ENCODE data around the gene FLT4.

The FLT4 gene

DNA sequence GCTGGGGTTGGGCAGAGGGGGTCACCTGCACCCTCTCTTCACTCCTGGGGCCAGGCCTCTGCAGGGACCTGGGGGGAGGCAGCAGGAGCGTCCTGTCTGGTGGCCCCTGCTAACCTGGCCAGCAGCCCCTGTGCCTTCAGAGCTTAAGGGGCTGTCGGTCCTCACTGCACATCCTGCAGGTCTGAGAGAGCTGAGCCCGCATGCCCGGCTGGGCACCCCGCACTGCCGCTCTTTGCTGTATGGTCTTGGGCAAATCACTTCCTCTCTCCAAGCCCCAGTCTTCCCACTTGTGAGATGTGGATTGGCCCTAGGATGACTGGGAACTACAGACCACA is 7.9 kb downstream of the FLT4 start:
- DNase-seq, result no peak

DNA sequence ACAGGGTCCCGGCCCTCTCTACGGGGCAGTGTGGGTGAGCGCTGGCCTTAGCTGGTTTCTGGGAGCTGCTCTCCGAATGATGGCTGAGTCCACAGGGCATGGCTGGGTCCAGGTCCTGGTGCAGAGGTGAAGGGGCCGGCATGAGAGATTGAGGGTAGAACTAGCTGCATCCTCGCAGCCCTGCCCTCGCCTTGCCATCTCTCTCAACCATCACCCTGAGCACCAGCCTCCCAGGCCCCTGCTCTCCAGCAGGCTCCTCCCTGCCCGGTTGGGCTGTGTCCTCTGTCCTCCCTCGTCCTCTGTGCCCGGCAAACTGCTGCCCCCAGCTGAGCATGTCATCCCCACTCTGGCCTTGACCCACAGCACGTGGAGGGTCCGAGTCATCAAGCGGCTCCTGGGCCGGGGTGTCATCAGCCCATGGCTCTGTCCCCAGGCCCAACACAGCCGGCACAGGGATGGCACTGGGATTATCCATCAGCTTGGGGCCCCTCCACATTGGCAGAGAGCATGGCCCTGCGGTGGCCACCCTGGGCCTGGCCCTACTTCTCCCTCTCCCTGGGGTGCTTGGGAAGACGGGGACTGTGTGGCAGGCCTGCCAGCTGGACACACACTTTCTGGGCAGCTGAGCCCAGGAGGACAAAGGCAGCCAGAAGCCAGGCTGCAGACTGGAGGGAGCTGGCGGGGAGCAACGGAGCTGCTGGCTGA is 8.4 kb downstream of the FLT4 start:
- DNase-seq, result no peak

DNA sequence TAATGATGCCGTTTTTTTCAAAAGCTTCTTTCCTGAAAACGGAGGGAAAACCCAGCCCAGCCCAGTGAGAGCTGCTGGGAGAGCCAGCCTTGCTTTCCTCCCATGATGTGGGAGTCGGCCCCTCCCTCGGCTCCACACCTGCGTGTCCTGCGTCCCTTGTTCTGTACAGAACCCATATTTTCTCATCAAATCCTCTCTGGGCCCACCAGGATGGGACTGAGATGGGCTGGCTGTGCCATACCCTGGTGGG is 8.9 kb downstream of the FLT4 start:
- no peak for DNase-seq

DNA sequence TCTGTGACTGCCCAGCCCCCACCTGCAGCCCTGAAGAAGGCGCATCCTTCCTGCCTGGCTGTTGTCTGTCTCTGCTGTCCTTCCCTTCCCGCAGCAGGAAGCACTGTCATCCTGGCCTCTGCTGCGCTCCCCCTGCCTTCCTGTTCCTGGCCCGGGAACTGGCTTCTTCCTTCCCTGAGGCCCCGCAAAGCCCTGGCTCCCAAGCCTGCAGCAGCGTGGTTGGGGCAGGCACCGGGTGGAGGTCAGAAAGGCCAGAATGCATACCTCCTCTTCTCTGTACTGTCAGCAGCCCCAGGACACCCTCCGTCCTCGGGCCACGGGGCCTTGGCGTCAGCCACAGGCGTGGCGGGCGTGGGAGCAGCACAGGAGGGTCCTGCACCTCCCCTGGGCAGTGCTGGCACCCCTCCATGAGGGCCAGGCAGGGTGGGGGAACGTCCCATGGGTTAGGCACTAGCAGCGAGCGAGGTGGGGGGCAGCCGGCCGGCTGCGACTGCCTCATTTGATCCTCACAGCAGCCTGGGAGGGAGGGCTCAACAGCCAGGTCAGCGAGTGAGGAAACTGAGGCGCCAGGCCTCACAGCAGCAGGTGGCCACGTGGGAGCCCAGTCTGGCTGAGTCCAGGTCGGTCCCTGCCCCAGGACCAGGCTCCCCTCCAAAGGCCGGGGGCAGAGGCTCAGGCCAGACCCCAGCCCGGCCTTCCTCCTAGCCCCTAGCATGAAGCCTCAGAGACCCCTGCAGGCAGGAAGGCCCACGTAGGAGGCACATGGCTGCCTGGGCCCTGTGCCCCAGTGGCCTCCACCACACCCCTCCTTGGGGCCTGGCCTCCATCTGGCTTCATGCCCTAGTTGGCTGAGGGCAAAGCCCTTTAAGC is 9.4 kb downstream of the FLT4 start:
- DNase-seq, result no peak

DNA sequence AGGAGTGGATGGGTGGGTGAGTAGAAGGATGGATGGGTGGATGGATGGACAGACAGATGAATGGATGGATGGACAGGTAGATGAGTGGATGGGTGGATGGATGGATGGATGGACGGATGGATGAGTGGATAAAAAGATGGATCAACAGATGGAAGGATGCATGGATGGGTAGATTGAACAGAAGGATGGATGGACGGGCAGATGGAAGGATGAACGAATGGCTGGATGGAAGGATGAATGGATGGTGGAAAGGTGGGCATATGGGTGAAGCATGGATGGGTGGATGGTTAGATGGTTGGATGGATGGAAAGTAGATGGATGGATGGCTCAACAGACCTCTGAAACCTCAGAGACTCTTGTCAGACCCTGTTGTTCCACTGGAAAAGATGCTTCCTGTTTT is 10.1 kb downstream of the FLT4 start:
- DNase-seq, result no peak

DNA sequence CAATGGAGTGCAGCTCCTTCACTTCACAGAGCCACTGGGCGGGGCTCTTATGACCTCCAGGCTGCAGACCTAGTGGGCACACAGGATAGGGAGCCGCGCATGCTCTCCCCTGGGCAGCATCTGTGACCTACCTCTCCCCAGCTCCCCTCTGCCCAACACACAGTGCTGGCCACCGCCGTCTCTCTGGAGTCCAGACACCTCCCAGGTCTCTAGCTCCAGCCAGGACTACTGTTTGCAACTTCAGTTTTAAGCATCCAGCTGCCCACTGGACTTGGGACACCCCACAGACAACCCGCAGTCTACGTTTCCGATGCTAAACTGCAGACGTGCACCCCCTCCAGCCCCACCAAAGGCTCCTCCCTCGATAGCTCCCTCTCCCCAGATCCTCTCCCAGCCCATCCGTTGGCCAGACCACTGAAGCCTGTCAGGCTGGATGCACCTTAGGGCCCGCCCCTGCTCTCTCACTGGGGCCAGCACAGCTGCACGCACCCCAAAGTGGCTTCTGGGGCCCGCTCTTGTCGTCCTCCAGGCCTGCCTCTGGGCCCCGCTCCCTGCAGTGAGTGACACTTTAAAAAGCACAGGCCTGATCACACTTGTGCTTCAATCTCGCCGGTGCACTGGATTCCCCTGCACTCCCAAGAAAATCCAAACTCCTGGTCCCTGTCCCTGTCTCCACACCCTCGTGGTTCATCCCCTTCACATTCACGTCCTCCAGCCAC is 11.3 kb downstream of the FLT4 start:
- DNase-seq, result no peak

DNA sequence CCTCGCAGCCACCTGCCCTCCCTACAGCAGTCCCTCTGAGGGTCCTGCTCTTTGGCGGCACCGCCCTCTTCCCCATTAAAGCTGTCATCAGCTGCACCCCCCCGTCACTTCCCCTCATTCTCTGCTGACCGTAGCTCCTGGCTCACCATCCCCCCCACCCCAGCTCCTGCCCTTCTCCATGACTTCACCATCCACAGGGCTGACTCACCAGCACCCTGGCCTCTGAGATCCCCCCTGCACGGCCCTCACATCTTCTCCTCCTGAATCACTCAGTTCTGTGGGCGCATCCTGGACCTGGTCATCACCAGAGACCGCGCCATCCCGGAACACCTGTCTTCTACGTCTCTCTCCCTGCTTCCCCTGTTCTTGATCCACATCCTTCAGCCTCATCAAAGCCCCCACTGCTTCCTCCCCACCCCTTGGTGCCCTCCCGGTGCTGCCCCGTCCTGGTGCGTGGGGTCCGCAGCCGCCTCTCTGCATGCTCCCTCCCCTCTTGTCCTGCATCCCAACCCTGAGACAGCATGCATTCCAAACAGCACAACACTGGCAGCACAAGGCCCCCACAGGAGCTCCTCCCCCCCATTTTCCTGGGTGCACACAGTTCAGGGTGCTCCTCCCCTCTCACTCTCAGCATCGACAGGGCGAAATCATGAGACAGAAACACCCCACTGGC is 12.9 kb downstream of the FLT4 start:
- DNase-seq, result no peak

DNA sequence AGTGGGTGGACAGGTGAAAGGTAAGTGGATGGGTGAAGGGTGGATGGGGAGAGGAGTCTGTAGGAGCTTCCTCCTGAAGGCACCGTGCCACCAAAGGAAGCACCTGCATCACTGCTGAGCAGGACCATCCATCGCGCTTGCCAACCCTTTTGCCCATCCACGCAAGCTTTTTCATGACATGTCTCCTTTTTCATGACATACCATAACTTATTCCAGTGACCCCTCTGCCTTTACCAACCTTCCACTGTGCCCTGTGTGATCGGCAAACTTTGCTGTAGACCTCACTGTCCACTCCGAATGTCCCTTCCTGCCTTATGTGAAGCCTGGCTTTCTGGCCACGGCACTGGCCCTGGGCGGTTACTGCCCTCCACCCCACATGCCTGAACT is 13.4 kb downstream of the FLT4 start:
- DNase-seq, result no peak

DNA sequence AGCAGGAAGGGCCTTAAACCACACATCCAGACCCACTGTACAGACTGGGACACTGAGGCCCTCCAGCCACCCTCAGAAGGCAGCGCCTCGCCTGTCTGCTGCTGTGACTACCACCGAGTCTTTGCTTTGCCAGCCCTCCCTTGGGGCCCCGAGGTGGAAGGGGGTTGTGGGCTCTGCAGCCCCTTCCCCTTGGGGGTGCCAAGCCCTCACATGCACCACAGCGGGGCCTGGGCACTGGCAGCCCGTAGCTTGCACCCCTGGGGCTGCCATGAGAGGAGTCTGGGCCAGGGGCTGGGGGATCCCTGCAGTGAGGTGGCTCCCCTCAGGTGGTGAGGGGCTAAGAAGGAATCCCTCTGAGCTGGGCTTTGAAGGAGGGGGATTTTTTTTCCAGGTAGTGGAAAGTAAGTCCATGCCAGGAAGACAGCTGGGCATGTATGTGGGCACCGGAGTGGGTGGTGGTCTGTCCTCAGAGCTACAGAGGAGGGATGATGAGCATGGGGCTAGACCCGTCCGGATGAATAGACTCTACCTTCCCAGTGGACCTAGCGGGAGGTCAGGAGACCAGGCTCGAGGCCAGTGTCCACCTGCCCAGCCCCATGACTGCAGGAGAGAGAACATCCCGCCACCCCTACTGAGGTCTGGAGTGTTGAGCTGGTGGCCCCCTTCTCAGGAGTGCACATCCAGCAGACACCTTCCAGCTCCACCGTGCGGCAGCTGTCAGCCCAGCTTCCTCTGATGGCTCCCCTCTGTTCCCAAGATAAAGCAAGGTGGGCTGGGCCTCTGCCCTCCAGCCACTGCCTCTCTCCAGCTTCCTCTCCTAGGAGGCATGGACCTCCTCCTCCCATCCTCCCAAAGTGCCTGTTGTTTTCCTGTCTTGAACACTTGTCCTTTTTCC is 15.9 kb downstream of the FLT4 start:
- no peak for DNase-seq

DNA sequence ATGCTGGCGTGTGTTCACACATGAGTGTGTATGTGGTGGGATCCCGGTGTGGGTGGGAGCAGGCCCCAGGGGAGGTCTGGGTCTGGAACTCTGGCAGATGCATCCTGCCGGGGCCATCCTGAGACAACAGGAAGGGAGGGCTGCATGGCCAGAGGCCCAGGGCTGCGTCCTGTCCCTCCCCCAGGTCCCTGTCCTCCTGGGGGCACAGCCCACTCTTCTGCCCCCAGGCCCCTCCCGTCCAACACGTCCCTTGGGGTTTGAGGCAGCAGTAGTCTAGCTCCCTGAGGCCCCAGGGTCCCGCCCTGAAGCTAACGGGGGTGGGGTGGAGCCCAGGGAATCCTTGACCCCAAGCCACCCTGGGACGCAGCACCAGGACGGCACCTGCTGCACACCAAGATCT is 16.6 kb downstream of the FLT4 start:
- no peak for DNase-seq

DNA sequence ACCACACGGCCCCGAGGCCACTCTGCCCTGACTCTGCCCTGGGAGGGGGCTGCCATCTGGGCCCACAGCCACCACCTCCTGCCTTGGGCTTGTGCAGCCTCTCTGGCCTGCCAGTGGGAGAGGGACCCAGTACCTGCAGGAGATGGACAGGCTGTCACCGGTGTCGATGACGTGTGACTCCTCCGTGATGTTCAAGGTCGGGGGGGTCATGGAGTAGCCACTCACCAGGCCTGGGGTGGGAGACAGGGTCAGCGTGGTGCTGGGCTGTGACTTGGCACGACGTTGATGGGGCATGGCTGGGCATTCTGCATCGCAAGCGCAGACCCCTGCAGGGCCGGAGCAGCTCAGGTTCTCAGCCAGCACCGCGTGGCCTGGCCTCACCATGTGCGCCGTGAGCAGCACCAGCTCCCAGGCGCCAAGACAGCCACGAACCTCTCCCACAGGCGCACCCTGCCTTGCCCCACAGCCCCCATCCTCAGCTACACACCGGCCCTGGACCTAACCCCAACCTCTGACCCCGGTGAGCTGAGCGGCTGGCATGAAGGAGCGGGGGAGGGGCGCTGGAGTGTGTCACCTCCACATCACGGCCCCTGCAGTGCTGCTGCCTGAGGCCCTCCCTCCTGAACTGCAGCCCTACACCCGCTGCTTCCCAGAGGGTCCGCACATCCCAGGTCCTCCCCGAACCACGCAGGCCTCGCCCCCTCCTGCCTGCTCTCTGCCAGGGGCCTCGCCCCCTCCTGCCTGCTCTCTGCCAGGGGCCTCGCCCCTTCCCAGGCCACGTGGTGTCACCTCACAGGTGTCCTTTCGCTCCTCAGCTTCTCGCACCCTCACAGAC is 17.6 kb downstream of the FLT4 start:
- DNase-seq, result no peak

DNA sequence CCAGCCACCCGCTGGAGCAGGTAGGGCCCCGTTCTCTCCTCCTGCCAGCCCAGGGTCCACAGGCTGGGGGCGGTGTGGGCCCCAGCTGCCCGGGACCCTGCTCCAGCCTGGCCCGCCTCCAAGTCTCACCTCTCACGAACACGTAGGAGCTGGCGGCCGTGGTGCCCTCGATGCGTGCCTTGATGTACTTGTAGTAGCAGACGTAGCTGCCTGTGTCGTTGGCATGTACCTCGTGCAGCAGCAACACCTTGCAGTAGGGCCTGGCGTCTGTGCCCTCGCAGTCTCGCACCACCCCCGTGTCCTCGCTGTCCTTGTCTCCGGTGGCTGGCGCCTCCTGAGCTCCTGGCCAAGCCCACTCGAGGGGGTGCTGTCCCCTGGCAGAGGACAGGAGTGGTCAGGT is 19.0 kb downstream of the FLT4 start:
- no peak for DNase-seq

DNA sequence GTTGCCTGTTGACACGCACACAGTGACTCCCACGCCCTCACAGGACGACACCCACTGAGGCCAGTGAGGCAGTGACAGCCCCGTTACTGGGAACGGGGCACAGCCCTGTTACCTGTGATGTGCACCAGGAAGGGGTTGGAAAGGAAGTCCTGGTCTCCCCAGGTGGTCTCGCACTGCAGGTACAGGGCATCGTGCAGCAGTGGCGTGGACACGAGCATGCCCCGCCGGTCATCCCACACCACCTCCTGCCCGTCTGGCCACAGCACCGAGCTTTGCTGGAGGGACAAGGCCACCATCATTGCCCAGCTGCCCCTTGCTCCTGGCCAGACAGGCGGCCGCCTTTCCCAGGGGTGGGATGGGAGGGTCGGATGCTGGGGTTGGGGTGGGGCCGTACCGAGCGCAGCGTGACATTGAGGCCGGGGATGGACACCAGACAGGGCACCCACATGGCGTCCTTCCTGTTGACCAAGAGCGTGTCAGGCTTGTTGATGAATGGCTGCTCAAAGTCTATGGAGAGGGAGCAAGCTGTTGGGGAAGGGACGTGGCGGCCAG is 19.5 kb downstream of the FLT4 start:
- no peak for DNase-seq

DNA sequence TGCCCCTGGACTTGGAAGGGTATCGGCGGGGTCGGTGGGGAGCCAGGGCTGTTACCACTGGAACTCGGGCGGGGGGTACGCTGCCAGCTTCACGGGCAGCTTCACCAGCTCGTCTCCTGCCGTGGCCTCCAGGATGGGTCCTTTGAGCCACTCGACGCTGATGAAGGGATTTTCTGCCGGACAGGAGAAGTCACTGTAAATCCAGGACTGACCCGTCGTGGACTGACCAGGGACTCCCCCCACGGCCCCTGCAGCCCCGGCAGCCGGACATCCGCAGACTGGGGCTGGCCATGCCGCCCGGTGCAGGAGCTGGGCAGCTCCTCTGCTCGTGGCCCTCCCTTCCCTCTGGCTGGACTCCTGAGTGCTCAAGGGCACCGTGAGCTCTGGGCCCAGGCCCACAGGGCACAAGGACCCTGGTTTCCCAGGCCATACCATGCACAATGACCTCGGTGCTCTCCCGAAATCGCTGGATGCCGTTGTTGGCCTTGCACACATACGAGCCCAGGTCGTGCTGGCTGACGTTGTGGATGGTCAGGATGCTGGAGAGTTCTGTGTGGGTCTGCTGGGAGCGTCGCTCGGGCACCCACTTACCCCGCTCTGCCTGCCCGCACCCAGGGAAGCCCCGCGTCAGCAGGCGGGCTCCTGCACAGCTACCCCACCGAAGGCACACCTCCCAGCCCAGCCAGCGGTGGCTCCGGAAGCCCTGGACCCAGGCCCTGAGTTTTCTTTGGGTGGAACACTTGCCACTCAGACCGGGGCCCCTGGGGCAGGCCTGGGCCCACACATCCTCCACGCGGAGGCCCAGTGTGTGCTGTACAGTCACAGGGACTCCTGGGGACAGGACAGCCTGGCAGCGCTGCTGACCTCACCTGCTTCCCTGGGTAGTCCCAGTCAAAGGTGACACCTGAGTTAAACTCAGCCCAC is 20.3 kb downstream of the FLT4 start:
- no peak for DNase-seq

DNA sequence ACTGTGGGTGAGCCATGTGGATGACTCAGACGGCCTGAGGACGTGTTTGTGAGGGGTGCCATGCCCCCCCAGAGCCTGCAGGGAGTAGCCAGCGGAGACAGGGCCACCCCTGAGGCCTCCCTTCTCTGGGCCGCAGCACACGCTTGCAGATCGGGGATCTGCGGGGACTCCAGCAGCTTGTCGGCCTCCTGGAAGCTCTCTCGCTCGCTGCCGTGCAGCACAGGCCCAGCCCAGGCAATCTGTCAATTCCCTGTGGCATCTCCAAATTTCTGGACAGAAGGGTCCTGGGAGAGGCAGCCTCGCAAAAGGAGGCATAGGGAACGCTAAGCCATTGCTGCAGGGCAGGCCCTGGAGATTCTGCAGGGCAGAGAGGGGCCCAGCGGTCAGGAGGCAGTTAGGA is 21.2 kb downstream of the FLT4 start:
- no peak for DNase-seq

DNA sequence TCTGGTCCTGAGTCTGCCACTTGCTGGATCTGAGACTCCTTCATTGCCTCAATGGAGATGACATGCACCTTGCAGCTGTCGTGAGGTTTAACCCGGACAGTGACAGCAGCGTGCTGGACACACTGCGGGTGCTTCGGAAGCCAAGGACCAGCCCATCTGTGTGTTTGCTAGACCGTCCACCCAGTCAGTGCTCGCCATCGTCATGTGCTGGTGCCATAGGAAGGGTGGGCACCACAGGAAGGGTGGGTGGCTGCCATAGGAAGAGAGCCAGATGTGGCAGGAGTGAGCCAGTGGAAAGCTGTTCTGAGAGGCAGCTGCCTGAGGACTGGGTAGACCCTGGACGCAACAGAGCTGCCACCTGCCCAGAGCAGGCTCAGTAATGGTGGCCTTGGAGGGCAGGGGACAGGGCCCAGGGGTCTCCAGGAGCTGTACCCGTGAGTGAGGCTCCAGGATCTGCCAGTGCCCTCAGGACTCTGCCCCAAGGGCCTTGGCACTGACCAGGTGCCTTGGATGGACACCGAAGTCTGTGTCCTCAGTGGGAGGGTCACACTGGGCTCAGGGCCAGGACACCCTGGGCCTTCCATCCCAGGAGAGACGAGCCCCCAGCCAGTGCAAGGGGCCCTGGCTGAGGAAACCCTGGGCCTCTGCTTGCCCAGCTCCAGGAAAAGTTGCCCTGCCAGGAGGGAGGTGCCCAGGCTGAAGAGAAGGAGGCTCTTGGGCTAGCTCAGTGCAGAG is 21.8 kb downstream of the FLT4 start:
- no peak for DNase-seq

DNA sequence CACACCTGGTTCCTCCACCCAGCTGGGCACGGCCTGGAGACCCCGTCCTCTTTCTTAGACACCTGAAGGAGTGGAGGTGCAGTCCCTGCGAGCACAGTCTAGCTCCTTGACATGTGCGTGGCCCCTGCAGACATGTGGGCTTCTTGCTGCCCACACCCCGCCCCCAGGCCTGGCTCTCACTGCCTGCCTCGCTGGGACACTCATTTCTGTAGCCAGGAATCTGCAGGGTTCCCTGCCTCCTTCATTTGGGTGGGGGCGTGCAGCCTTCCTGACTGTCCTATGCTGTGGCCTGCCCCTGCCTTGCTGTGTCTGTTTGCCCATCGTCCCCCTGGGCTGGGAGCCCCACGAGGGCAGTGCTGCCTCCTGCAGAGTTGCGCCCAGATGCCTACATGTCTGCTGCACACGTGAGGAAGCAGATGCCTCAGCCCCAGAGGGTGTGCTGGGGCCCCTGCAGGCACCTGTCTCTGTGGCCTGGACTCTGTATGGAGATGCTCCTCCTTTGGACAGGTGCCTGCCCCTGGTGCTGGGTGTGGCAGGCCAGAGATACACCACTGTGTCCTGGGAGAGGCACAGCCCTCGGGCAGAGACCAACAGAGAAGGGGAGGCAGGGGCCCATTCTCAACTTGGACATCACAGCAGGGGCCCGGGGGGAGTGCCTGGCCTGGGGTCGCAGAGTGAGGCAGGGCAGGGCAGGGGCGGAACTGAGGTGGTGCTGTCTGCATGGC is 22.6 kb downstream of the FLT4 start:
- DNase-seq, result no peak

DNA sequence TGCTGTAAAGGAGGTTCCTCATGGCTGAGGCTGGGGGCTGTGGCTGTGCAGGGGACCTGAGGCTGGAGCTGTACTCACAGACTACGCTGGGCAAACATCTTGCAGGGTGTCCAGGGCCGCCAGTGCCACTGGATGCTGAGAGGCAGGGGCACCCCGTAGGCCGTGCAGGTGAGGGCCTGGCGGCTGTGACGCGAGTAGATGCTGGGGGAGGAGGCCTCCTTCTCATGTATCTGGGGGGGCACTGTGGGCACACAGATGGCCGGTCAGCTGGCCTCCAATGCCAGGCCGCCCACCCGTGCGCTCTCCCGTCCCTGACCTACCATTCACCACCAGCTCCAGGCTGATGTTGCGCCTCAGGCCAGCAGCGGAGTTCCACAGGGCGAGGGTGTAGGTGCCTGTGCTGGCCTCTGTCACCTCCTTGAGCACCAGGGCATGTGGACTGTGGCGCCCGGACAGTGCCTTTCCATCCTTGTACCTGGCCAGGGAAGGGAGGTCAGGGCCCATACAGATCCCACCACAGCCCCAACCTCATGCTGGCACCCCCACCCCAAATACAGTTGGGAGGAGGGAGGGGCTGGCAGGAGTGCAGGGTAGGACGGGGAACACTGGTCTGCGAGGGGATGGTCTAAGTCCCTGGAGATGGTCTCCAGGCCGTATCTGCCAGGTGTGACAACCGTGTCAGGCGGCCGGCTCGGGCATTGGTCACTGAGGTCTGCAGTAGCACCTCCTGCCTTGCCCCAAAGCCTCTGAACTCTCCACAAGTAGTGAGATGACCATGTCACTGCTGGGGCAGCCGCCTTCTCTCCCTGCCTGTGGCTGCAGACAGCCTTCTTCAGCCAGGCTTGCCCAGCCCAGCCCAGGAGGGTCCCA is 23.4 kb downstream of the FLT4 start:
- no peak for DNase-seq

All from activated gamma-delta T cell (primary cell).